Measurements from ENCODE around the gene OTULINL.

The OTULINL gene

DNA sequence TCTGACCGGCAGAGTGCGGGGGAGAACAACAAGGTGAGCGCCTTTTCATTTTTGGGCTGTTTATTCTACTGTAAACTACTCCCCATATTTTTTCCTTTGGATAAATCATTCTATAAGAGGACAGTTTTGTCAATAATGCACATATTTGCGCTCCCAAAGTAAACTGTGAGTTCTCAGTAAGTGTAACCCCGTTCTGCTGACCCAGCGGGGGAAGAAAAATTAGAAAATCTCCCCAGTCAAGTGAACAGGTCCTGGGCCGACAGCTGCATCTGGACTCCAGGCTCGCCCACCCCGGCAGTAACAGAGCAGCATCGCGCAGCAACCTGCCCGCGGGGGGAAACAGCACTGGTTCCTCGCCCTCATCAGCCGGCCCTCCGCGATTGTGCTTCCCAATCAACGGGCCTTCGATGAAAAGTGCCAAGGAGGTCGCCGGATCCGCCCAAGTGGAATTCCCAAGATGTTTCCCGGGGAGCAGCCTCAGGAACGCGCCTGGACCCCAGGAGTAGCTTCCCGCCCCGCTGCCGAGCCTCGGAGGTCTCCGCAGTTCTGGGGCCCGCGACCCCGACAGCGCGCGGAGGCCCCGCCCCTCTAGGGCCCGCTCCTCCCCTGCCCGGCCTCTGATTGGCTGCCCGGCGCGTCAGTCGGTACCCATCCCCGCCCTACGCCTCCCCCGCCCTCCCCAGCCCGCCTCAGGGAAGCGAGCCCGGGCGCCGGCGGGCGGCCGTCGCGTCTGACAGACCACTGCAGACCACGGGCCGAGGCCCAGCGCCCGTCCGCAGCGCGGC is at the start of gene OTULINL (continued):
- TF ChIP-seq, protein P1, sequence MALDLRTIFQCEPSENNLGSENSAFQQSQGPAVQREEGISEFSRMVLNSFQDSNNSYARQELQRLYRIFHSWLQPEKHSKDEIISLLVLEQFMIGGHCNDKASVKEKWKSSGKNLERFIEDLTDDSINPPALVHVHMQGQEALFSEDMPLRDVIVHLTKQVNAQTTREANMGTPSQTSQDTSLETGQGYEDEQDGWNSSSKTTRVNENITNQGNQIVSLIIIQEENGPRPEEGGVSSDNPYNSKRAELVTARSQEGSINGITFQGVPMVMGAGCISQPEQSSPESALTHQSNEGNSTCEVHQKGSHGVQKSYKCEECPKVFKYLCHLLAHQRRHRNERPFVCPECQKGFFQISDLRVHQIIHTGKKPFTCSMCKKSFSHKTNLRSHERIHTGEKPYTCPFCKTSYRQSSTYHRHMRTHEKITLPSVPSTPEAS (tag by site-specific recombination; IDR thresholded peaks at IDR 0.05) = no peak
- TF ChIP-seq ZNF791 (tag by site-specific recombination; IDR thresholded peaks at IDR 0.05) = no peak
- TF ChIP-seq ZSCAN16 (tag by site-specific recombination; IDR thresholded peaks at IDR 0.05) = no peak
- TF ChIP-seq GLI2 (tag by site-specific recombination; IDR thresholded peaks at IDR 0.05; ENCODE audit: borderline replicate concordance, low read depth) = no peak
- no peak for TF ChIP-seq ZNF747 (tag by site-specific recombination; IDR thresholded peaks at IDR 0.05)
- no peak for TF ChIP-seq ZNF585B (tag by site-specific recombination; IDR thresholded peaks at IDR 0.05)
- TF ChIP-seq, protein P2, sequence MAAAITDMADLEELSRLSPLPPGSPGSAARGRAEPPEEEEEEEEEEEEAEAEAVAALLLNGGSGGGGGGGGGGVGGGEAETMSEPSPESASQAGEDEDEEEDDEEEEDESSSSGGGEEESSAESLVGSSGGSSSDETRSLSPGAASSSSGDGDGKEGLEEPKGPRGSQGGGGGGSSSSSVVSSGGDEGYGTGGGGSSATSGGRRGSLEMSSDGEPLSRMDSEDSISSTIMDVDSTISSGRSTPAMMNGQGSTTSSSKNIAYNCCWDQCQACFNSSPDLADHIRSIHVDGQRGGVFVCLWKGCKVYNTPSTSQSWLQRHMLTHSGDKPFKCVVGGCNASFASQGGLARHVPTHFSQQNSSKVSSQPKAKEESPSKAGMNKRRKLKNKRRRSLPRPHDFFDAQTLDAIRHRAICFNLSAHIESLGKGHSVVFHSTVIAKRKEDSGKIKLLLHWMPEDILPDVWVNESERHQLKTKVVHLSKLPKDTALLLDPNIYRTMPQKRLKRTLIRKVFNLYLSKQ (tag by site-specific recombination; IDR thresholded peaks at IDR 0.05; ENCODE audit: borderline replicate concordance) = no peak
- peak; percentile 45 for TF ChIP-seq ZSCAN30 (tag by site-specific recombination; IDR thresholded peaks at IDR 0.05)
- 0 out of 2 replicates have a peak, but pooled peaks have one; percentile 27 for TF ChIP-seq ZNF324 (tag by site-specific recombination; IDR thresholded peaks at IDR 0.05)
- TF ChIP-seq ZNF596 (tag by site-specific recombination; IDR thresholded peaks at IDR 0.05) = no peak
- TF ChIP-seq, protein P3, sequence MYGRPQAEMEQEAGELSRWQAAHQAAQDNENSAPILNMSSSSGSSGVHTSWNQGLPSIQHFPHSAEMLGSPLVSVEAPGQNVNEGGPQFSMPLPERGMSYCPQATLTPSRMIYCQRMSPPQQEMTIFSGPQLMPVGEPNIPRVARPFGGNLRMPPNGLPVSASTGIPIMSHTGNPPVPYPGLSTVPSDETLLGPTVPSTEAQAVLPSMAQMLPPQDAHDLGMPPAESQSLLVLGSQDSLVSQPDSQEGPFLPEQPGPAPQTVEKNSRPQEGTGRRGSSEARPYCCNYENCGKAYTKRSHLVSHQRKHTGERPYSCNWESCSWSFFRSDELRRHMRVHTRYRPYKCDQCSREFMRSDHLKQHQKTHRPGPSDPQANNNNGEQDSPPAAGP (tag by site-specific recombination; IDR thresholded peaks at IDR 0.05) = peak; percentile 73; the same call in 1 of the 2 replicates
- TF ChIP-seq SP2 (tag by site-specific recombination; IDR thresholded peaks at IDR 0.05) = peak; percentile 84
- no peak for TF ChIP-seq ZNF157 (tag by site-specific recombination; IDR thresholded peaks at IDR 0.05)
- TF ChIP-seq PRDM1 (tag by site-specific recombination; IDR thresholded peaks at IDR 0.05) = no peak
- TF ChIP-seq ZNF169 (tag by site-specific recombination; IDR thresholded peaks at IDR 0.05) = no peak
- no peak for TF ChIP-seq ZNF133 (tag by site-specific recombination; IDR thresholded peaks at IDR 0.05)
- TF ChIP-seq ZNF549 (tag by site-specific recombination; IDR thresholded peaks at IDR 0.05) = no peak
- no peak for TF ChIP-seq ZNF174 (tag by site-specific recombination; IDR thresholded peaks at IDR 0.05)
- peak; percentile 72 for TF ChIP-seq ZIC2 (tag by site-specific recombination; IDR thresholded peaks at IDR 0.05)
- TF ChIP-seq ZNF302 (tag by site-specific recombination; IDR thresholded peaks at IDR 0.05; ENCODE audit: low read depth) = no peak
- TF ChIP-seq, protein P4, sequence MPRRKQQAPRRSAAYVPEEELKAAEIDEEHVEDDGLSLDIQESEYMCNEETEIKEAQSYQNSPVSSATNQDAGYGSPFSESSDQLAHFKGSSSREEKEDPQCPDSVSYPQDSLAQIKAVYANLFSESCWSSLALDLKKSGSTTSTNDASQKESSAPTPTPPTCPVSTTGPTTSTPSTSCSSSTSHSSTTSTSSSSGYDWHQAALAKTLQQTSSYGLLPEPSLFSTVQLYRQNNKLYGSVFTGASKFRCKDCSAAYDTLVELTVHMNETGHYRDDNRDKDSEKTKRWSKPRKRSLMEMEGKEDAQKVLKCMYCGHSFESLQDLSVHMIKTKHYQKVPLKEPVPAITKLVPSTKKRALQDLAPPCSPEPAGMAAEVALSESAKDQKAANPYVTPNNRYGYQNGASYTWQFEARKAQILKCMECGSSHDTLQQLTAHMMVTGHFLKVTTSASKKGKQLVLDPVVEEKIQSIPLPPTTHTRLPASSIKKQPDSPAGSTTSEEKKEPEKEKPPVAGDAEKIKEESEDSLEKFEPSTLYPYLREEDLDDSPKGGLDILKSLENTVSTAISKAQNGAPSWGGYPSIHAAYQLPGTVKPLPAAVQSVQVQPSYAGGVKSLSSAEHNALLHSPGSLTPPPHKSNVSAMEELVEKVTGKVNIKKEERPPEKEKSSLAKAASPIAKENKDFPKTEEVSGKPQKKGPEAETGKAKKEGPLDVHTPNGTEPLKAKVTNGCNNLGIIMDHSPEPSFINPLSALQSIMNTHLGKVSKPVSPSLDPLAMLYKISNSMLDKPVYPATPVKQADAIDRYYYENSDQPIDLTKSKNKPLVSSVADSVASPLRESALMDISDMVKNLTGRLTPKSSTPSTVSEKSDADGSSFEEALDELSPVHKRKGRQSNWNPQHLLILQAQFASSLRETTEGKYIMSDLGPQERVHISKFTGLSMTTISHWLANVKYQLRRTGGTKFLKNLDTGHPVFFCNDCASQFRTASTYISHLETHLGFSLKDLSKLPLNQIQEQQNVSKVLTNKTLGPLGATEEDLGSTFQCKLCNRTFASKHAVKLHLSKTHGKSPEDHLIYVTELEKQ (tag by site-specific recombination; IDR thresholded peaks at IDR 0.05; ENCODE audit: borderline replicate concordance) = no peak
- TF ChIP-seq ZNF433 (tag by site-specific recombination; IDR thresholded peaks at IDR 0.05; ENCODE audit: low read depth) = no peak
- peak; percentile 54; the same call in 1 of the 2 replicates for TF ChIP-seq ZNF24 (tag by site-specific recombination; IDR thresholded peaks at IDR 0.05)
- TF ChIP-seq ZNF610 (tag by site-specific recombination; IDR thresholded peaks at IDR 0.05; ENCODE audit: borderline replicate concordance) = 0 out of 2 replicates have a peak, but pooled peaks have one; percentile 26
- no peak for TF ChIP-seq KLF7 (tag by site-specific recombination; IDR thresholded peaks at IDR 0.05; ENCODE audit: borderline replicate concordance)
- no peak for TF ChIP-seq MZF1 (tag by site-specific recombination; IDR thresholded peaks at IDR 0.05; ENCODE audit: borderline replicate concordance)
- TF ChIP-seq KLF9 (tag by site-specific recombination; IDR thresholded peaks at IDR 0.05; ENCODE audit: low read depth) = peak; percentile 57
- TF ChIP-seq, protein P5, sequence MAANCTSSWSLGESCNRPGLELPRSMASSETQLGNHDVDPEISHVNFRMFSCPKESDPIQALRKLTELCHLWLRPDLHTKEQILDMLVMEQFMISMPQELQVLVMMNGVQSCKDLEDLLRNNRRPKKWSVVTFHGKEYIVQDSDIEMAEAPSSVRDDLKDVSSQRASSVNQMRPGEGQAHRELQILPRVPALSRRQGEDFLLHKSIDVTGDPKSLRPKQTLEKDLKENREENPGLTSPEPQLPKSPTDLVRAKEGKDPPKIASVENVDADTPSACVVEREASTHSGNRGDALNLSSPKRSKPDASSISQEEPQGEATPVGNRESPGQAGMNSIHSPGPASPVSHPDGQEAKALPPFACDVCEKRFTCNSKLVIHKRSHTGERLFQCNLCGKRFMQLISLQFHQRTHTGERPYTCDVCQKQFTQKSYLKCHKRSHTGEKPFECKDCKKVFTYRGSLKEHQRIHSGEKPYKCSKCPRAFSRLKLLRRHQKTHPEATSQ (tag by site-specific recombination; IDR thresholded peaks at IDR 0.05) = peak; percentile 76; the same call in 1 of the 2 replicates
- no peak for TF ChIP-seq ZNF221 (tag by site-specific recombination; IDR thresholded peaks at IDR 0.05; ENCODE audit: borderline replicate concordance)
- TF ChIP-seq ZFP69B (tag by site-specific recombination; IDR thresholded peaks at IDR 0.05) = peak; percentile 72
- no peak for TF ChIP-seq ZNF530 (tag by site-specific recombination; IDR thresholded peaks at IDR 0.05; ENCODE audit: low read depth)
